ENCODE results near the gene NFATC2.

DNA sequence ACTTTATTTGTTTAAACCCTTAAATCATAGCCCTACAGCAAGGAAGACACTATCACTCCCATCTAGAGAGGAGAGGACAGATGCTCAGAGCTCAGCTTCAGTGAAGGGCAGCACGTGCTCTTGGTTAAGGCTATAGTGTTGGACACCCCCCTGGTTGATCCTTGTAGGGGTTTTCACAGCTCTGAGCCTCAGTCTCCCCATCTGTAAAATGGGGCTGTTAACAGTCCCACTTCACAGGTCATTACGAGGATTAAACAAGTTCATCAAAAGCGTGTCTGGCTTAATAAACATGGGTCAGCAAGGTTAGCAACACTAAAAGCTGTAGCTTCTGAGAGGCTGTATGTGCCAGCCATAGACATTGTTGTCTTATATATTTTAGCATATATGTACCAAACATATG lies 82.4 kb downstream of the NFATC2 start:
- TF ChIP-seq, protein P1, sequence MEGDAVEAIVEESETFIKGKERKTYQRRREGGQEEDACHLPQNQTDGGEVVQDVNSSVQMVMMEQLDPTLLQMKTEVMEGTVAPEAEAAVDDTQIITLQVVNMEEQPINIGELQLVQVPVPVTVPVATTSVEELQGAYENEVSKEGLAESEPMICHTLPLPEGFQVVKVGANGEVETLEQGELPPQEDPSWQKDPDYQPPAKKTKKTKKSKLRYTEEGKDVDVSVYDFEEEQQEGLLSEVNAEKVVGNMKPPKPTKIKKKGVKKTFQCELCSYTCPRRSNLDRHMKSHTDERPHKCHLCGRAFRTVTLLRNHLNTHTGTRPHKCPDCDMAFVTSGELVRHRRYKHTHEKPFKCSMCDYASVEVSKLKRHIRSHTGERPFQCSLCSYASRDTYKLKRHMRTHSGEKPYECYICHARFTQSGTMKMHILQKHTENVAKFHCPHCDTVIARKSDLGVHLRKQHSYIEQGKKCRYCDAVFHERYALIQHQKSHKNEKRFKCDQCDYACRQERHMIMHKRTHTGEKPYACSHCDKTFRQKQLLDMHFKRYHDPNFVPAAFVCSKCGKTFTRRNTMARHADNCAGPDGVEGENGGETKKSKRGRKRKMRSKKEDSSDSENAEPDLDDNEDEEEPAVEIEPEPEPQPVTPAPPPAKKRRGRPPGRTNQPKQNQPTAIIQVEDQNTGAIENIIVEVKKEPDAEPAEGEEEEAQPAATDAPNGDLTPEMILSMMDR (conservative IDR thresholded peaks at IDR 0.05 in 1 of 2, IDR thresholded peaks at IDR 0.05 in 1 of 2; ENCODE audit: extremely low read depth in 1 of 2, insufficient read depth in 1 of 2, low read depth in 1 of 2, low read length in 2 of 2) = no peak
- no peak for TF ChIP-seq EZH2 (IDR thresholded peaks at IDR 0.05; ENCODE audit: borderline replicate concordance, low read length)

All from mammary epithelial cell (primary cell).